SK-N-SH treated with all-trans-retinoic acid at 6 μM for 48 hours (cell line): ENCODE results near the gene MYO7A.

Source experiments
- ATAC-seq: fragments of 200-7000 bp; cut with Tn5 transposase; 3 replicates; pipeline ENCODE4 v1.9.1; 2020; ENCODE audit warnings: mild to moderate bottlenecking, moderate library complexity
- ARNTL ChIP-seq: fragments of 450-650 bp; formaldehyde crosslinking; IDR thresholded peaks from 2 replicates; pipeline ENCODE4 v1.5.0; 2020; ENCODE audit warnings: low read depth, mild to moderate bottlenecking, moderate library complexity, borderline replicate concordance
- BACH2 ChIP-seq: fragments of 250-450 bp; sonication (Bioruptor Pico); IDR thresholded peaks from 2 replicates; pipeline ENCODE4 v1.9.0; 2021; ENCODE audit warnings: mild to moderate bottlenecking, borderline replicate concordance
- CSDC2 ChIP-seq: fragments of 250-450 bp; sonication (Bioruptor Pico); IDR thresholded peaks from 2 replicates; pipeline ENCODE4 v1.5.0; 2020; ENCODE audit warnings: mild to moderate bottlenecking, moderate library complexity
- CSRNP3 ChIP-seq: fragments of 250-450 bp; sonication (Bioruptor Pico); IDR thresholded peaks from 2 replicates; pipeline ENCODE4 v1.5.1; 2021; ENCODE audit warnings: mild to moderate bottlenecking, moderate library complexity
- ESRRG ChIP-seq: fragments of 250-450 bp; sonication (Bioruptor Pico); IDR thresholded peaks from 2 replicates; pipeline ENCODE4 v1.6.1; 2021; ENCODE audit warnings: mild to moderate bottlenecking
- GLIS3 ChIP-seq: fragments of 250-450 bp; sonication (Bioruptor Pico); IDR thresholded peaks from 2 replicates; pipeline ENCODE4 v1.5.0; 2020; ENCODE audit warnings: mild to moderate bottlenecking, moderate library complexity
- ISL1 ChIP-seq: fragments of 250-450 bp; sonication (Bioruptor Pico); IDR thresholded peaks from 2 replicates; pipeline ENCODE4 v2.1.2; 2022; ENCODE audit warnings: mild to moderate bottlenecking, moderate library complexity
- OSR1 ChIP-seq: fragments of 250-450 bp; sonication (Bioruptor Pico); IDR thresholded peaks from 2 replicates; pipeline ENCODE4 v1.8.0; 2022; ENCODE audit warnings: moderate library complexity, mild to moderate bottlenecking, inconsistent platforms
- POU6F1 ChIP-seq: fragments of 250-450 bp; sonication (Bioruptor Pico); IDR thresholded peaks from 2 replicates; pipeline ENCODE4 v1.8.0; 2021; ENCODE audit warnings: low read depth, mild to moderate bottlenecking, moderate library complexity, borderline replicate concordance
- PPARA ChIP-seq: fragments of 250-450 bp; sonication (Bioruptor Pico); IDR thresholded peaks from 2 replicates; pipeline ENCODE4 v1.5.0; 2020; ENCODE audit warnings: mild to moderate bottlenecking, borderline replicate concordance
- RARB ChIP-seq: fragments of 250-450 bp; sonication (Bioruptor Pico); IDR thresholded peaks from 2 replicates; pipeline ENCODE4 v1.8.0; 2021; ENCODE audit warnings: mild to moderate bottlenecking, moderate library complexity
- SNAI2 ChIP-seq: fragments of 250-450 bp; sonication (Bioruptor Pico); IDR thresholded peaks from 2 replicates; pipeline ENCODE4 v1.5.0; 2020; ENCODE audit warnings: mild to moderate bottlenecking, moderate library complexity
- TCF4 ChIP-seq: fragments of 250-450 bp; sonication (Bioruptor Pico); IDR thresholded peaks from 2 replicates; pipeline ENCODE4 v1.8.0; 2021; ENCODE audit warnings: mild to moderate bottlenecking, moderate library complexity, borderline replicate concordance
- TOX ChIP-seq: fragments of 250-450 bp; sonication (Bioruptor Pico); IDR thresholded peaks from 2 replicates; pipeline ENCODE4 v1.8.0; 2021; ENCODE audit warnings: mild to moderate bottlenecking, moderate library complexity, borderline replicate concordance
- ZFP3 ChIP-seq: fragments of 250-450 bp; sonication (Bioruptor Pico); IDR thresholded peaks from 2 replicates; pipeline ENCODE4 v1.5.0; 2020; ENCODE audit warnings: mild to moderate bottlenecking, moderate library complexity
- ZFP30 ChIP-seq: fragments of 450-650 bp; formaldehyde crosslinking; IDR thresholded peaks from 2 replicates; pipeline ENCODE4 v1.5.0; 2022; ENCODE audit warnings: mild to moderate bottlenecking, moderate library complexity
- ZNF70 ChIP-seq: fragments of 450-650 bp; formaldehyde crosslinking; IDR thresholded peaks from 2 replicates; pipeline ENCODE4 v1.5.0; 2020; ENCODE audit warnings: mild to moderate bottlenecking, moderate library complexity
- ZNF8 ChIP-seq: fragments of 450-650 bp; formaldehyde crosslinking; IDR thresholded peaks from 2 replicates; pipeline ENCODE4 v1.5.0; 2020; ENCODE audit warnings: mild to moderate bottlenecking, moderate library complexity
- TF ChIP-seq, protein P1 (sequence below): fragments of 250-450 bp; sonication (Bioruptor Pico); IDR thresholded peaks from 2 replicates; pipeline ENCODE4 v1.5.0; 2020; ENCODE audit warnings: mild to moderate bottlenecking, moderate library complexity
- TF ChIP-seq, protein P2 (sequence below): fragments of 250-450 bp; sonication (Bioruptor Pico); IDR thresholded peaks from 2 replicates; pipeline ENCODE4 v1.8.0; 2020; ENCODE audit warnings: mild to moderate bottlenecking, moderate library complexity, borderline replicate concordance

MYO7A gene

DNA sequence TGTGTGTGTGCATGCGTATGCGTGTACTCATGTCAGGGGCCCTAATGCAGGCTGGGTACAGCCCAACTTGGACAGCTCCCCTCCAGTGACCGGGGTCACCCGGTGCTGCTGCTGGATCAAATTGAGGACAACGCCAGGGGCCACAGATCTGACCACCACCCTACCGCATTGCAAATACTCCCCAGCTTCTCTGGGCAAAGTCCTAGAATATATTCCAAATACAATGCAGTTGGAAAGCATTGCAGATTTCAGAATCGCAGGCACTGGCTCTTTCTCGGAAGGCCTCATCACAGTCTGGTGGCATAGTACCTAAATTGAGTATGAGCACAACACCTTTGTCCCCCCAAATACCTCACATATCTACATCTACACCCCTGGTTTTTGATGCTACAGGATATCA, 43.2 kb downstream of the MYO7A start:
- TF ChIP-seq PPARA (CRISPR knock-in tag) (no peak), OSR1 (CRISPR knock-in tag) (no peak)
- TF ChIP-seq, protein P1, sequence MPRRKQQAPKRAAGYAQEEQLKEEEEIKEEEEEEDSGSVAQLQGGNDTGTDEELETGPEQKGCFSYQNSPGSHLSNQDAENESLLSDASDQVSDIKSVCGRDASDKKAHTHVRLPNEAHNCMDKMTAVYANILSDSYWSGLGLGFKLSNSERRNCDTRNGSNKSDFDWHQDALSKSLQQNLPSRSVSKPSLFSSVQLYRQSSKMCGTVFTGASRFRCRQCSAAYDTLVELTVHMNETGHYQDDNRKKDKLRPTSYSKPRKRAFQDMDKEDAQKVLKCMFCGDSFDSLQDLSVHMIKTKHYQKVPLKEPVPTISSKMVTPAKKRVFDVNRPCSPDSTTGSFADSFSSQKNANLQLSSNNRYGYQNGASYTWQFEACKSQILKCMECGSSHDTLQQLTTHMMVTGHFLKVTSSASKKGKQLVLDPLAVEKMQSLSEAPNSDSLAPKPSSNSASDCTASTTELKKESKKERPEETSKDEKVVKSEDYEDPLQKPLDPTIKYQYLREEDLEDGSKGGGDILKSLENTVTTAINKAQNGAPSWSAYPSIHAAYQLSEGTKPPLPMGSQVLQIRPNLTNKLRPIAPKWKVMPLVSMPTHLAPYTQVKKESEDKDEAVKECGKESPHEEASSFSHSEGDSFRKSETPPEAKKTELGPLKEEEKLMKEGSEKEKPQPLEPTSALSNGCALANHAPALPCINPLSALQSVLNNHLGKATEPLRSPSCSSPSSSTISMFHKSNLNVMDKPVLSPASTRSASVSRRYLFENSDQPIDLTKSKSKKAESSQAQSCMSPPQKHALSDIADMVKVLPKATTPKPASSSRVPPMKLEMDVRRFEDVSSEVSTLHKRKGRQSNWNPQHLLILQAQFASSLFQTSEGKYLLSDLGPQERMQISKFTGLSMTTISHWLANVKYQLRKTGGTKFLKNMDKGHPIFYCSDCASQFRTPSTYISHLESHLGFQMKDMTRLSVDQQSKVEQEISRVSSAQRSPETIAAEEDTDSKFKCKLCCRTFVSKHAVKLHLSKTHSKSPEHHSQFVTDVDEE (CRISPR knock-in tag) = no peak
- ATAC-seq = no peak

DNA sequence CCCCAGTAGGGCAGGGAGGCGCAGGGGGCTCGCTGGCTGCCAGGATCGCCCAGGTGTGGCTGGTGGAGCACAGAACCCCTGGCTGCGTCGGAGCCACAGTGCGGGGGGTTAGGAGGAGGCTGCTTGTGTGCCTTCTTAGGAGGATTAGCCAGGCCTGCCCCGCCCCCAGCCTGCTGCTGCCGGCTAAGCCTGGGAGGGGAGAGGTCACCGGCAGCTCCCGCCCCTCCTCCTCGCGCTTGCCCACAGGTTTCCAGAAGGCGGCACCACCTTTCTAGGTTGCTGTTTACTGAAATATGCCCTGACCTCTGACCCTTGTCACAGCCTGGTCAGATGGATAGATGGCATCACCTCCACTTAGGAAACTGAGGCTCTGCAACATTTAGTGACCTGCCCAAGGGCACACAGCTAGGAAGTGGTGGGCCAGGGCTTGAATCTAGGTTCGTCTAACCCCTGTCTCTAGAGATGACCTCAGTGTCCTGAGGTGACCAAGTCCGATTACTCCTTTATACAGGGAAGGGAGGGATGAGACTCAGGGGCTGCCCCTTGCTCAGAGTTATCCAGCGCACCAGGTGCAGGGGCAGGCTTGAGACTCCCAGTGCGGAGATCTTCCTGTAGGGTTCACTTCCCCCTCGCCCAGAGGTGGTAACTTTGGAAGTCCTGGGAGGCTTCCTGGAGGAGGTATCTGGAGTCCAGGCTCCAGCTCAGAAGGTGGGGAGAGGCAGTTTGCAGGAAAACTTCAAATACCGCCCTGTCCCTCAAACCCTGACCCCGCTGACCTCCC, 44.0 kb downstream of the MYO7A start:
- no peak for ATAC-seq

More for the DNA sequence above, 44.0 kb downstream of the MYO7A start:
- TF ChIP-seq, protein P1 (CRISPR knock-in tag) = no peak
- TF ChIP-seq ISL1 (CRISPR knock-in tag) (no peak), ZNF70 (CRISPR knock-in tag) (no peak), PPARA (CRISPR knock-in tag) (no peak), ZFP30 (no peak), POU6F1 (CRISPR knock-in tag) (no peak), CSDC2 (CRISPR knock-in tag) (no peak), SNAI2 (CRISPR knock-in tag) (no peak), ARNTL (CRISPR knock-in tag) (no peak), ZFP3 (CRISPR knock-in tag) (no peak), ZNF8 (CRISPR knock-in tag) (no peak), ESRRG (CRISPR knock-in tag) (no peak), GLIS3 (CRISPR knock-in tag) (no peak), CSRNP3 (CRISPR knock-in tag) (no peak), OSR1 (CRISPR knock-in tag) (no peak), BACH2 (CRISPR knock-in tag) (no peak), TCF4 (CRISPR knock-in tag) (no peak), TOX (CRISPR knock-in tag) (no peak), RARB (CRISPR knock-in tag) (no peak)
- TF ChIP-seq, protein P2, sequence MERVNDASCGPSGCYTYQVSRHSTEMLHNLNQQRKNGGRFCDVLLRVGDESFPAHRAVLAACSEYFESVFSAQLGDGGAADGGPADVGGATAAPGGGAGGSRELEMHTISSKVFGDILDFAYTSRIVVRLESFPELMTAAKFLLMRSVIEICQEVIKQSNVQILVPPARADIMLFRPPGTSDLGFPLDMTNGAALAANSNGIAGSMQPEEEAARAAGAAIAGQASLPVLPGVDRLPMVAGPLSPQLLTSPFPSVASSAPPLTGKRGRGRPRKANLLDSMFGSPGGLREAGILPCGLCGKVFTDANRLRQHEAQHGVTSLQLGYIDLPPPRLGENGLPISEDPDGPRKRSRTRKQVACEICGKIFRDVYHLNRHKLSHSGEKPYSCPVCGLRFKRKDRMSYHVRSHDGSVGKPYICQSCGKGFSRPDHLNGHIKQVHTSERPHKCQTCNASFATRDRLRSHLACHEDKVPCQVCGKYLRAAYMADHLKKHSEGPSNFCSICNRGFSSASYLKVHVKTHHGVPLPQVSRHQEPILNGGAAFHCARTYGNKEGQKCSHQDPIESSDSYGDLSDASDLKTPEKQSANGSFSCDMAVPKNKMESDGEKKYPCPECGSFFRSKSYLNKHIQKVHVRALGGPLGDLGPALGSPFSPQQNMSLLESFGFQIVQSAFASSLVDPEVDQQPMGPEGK = no peak
